NB4 (cell line): ENCODE measurements around the gene DEF6.

ENCODE experiments used
- POLR2A ChIP-seq: IDR thresholded peaks from 2 replicates; pipeline ENCODE4 v1.6.1; 2011; ENCODE audit warnings: mild to moderate bottlenecking; ENCODE audit not compliant: insufficient read length; ENCODE audit errors: extremely low read depth
- TF ChIP-seq, protein P1 (sequence below): IDR thresholded peaks from one replicate; pipeline ENCODE4 v1.5.1; 2012; ENCODE audit warnings: low read depth, low read length

DNA sequence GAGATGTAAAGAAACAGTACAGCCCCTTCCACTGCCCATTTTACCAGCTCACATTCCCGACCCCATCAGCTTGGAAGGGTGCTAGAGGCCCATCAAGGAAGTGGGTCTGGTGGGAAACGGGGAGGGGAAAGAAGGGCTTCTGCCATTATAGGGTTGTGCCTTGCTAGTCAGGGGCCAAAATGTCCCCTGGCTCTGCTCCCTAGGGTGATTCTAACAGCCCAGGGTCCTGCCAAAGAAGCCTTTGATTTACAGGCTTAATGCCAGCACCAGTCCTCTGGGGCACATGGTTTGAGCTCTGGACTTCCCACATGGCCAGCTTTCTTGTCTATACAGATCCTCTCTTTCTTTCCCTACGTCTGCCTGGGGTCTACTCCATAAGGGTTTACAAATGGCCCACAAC lies 48.7 kb upstream of the DEF6 start:
- TF ChIP-seq, protein P1, sequence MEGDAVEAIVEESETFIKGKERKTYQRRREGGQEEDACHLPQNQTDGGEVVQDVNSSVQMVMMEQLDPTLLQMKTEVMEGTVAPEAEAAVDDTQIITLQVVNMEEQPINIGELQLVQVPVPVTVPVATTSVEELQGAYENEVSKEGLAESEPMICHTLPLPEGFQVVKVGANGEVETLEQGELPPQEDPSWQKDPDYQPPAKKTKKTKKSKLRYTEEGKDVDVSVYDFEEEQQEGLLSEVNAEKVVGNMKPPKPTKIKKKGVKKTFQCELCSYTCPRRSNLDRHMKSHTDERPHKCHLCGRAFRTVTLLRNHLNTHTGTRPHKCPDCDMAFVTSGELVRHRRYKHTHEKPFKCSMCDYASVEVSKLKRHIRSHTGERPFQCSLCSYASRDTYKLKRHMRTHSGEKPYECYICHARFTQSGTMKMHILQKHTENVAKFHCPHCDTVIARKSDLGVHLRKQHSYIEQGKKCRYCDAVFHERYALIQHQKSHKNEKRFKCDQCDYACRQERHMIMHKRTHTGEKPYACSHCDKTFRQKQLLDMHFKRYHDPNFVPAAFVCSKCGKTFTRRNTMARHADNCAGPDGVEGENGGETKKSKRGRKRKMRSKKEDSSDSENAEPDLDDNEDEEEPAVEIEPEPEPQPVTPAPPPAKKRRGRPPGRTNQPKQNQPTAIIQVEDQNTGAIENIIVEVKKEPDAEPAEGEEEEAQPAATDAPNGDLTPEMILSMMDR = no peak
- TF ChIP-seq POLR2A = no peak
